CD4-positive, alpha-beta T cell (primary cell): ENCODE data around the gene INPP5A. TPM values are rescaled to one million over a fixed set of nuclear protein-coding genes. Genes with fewer than 3 reads are reported as not detected.

Source experiments
- ATAC-seq: fragments of 200-7000 bp; cut with Tn5 transposase; one replicate; pipeline ENCODE4 v1.10.0; 2022; ENCODE audit warnings: mild to moderate bottlenecking; ENCODE audit not compliant: poor library complexity
- CTCF ChIA-PET: fragments of 350-600 bp; sonication (Branson Sonifier 250); formaldehyde crosslinking; loops from one replicate; lab custom pipeline; 2021; ENCODE audit warnings: antibody characterized with exemption, inconsistent platforms; lab: Charles Lee
- POLR2A ChIA-PET: fragments of 350-600 bp; sonication (Branson Sonifier 250); formaldehyde crosslinking; loops from one replicate; lab custom pipeline; 2021; ENCODE audit warnings: antibody characterized with exemption, inconsistent platforms; lab: Charles Lee
- DNase-seq, 14 experiments: peaks; one replicate each; pipeline ENCODE4 v3.0.0-alpha.2; 2013 to 2020; ENCODE audit warnings: mixed read lengths in 2 of 14
- H3K27ac ChIP-seq, 2 donors: one replicate each; pipeline versions ENCODE4 v1.5.1 to v1.7.0; 2013; ENCODE audit warnings: low read length in 2 of 2, low read depth in 1 of 2, mild to moderate bottlenecking in 1 of 2
- H3K27me3 ChIP-seq, 2 experiments: 1 replicate in 1 of 2; 2 replicates in 1 of 2; pipeline versions ENCODE4 v1.6.1 to v1.7.0; 2013; ENCODE audit warnings: low read length in 2 of 2, control low read depth in 1 of 2, mild to moderate bottlenecking in 1 of 2, moderate library complexity in 1 of 2; ENCODE audit not compliant: insufficient read depth in 2 of 2, control insufficient read depth in 1 of 2
- H3K36me3 ChIP-seq: one replicate; pipeline ENCODE4 v1.6.1; 2013; ENCODE audit warnings: low read length, control low read depth; ENCODE audit not compliant: insufficient read depth
- H3K4me1 ChIP-seq: one replicate; pipeline ENCODE4 v1.6.1; 2013; ENCODE audit warnings: low read length, control low read depth; ENCODE audit not compliant: insufficient read depth
- H3K4me3 ChIP-seq: one replicate; pipeline ENCODE4 v1.5.1; 2013; ENCODE audit warnings: mild to moderate bottlenecking, low read length, moderate library complexity
- H3K9me3 ChIP-seq, 2 experiments: 1 replicate in 1 of 2; 2 replicates in 1 of 2; pipeline versions ENCODE4 v1.6.1 to v1.7.0; 2013; ENCODE audit warnings: low read length in 2 of 2, mild to moderate bottlenecking in 2 of 2, control low read depth in 1 of 2, moderate library complexity in 1 of 2; ENCODE audit not compliant: control insufficient read depth in 1 of 2, insufficient read depth in 1 of 2
- H3K27ac Mint-ChIP-seq: one replicate; pipeline ENCODE4 v1.8.0; 2020; ENCODE audit warnings: mixed read lengths
- H3K27me3 Mint-ChIP-seq: one replicate; pipeline ENCODE4 v1.8.0; 2021; ENCODE audit warnings: mixed read lengths
- H3K36me3 Mint-ChIP-seq: one replicate; pipeline ENCODE4 v1.8.0; 2021; ENCODE audit warnings: low read depth, mixed read lengths
- H3K4me1 Mint-ChIP-seq: one replicate; pipeline ENCODE4 v1.8.0; 2021; ENCODE audit warnings: low read depth, mixed read lengths
- H3K4me3 Mint-ChIP-seq: one replicate; pipeline ENCODE4 v1.8.0; 2020; ENCODE audit warnings: mild to moderate bottlenecking, mixed read lengths
- H3K9me3 Mint-ChIP-seq: one replicate; pipeline ENCODE4 v1.8.0; 2020; ENCODE audit warnings: mixed read lengths
- intact Hi-C, 2 experiments: fragments of 100-400 bp; cut with DNase I in 1 of 2; cut with micrococcal nuclease in 1 of 2; formaldehyde crosslinking; loops; one replicate each; pipeline versions ENCODE4 v1.15.1 to v1.9.0; 2023 to 2025; cut with DNase I, micrococcal nuclease
- total RNA-seq, 174 experiments: library from RNA in 2 of 174; stranded (reverse) in 2 of 174; gene quantifications; one replicate each; pipeline ENCODE4 v1.2.3 and lab custom pipeline; 2021 to 2026
- TF ChIP-seq, protein P1 (sequence below): fragments of 200-600 bp; IDR thresholded peaks from one replicate; pipeline ENCODE4 v1.8.0; 2022; ENCODE audit warnings: antibody characterized with exemption, mild to moderate bottlenecking

The INPP5A gene
- total RNA-seq, 2 experiments from 2014 or later, result 22.0 to 24.8 TPM

- H3K4me1 ChIP-seq, result no peaks in the 10 kb centered on the region
- H3K4me1 Mint-ChIP-seq, result no peaks in the 10 kb centered on the region
- ATAC-seq (no peak), DNase-seq (peak in 1 of 14 experiments; percentile 2)
- H3K9me3 ChIP-seq, result peaks cover 5 to 30% of the 10 kb centered on the region in 2 experiments
- intact Hi-C loops, result no loop called here
- H3K27ac ChIP-seq, result no peak overlapping the region
- no peaks in the 10 kb centered on the region for H3K27me3 ChIP-seq
- no peak overlapping the region for H3K4me3 ChIP-seq
- POLR2A ChIA-PET, result interaction anchor here (0.6 kb wide), 1 partner anchor 15 kb away, joined by 3 read pairs; no protein-coding TSS in a partner anchor
- H3K27me3 Mint-ChIP-seq, result no peaks in the 10 kb centered on the region
- peaks cover 3% of the 10 kb centered on the region for H3K9me3 Mint-ChIP-seq
- H3K36me3 Mint-ChIP-seq, result peaks cover 66% of the 10 kb centered on the region
- TF ChIP-seq, protein P1, sequence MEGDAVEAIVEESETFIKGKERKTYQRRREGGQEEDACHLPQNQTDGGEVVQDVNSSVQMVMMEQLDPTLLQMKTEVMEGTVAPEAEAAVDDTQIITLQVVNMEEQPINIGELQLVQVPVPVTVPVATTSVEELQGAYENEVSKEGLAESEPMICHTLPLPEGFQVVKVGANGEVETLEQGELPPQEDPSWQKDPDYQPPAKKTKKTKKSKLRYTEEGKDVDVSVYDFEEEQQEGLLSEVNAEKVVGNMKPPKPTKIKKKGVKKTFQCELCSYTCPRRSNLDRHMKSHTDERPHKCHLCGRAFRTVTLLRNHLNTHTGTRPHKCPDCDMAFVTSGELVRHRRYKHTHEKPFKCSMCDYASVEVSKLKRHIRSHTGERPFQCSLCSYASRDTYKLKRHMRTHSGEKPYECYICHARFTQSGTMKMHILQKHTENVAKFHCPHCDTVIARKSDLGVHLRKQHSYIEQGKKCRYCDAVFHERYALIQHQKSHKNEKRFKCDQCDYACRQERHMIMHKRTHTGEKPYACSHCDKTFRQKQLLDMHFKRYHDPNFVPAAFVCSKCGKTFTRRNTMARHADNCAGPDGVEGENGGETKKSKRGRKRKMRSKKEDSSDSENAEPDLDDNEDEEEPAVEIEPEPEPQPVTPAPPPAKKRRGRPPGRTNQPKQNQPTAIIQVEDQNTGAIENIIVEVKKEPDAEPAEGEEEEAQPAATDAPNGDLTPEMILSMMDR, result no peak
- no peak overlapping the region for H3K27ac Mint-ChIP-seq
- peaks cover 24% of the 10 kb centered on the region for H3K36me3 ChIP-seq
- CTCF ChIA-PET, result no interaction called here
- H3K4me3 Mint-ChIP-seq, result no peak overlapping the region
These were observed 173.4 kb downstream of the INPP5A start for GRCh38 chr10:132710746-132711612.

DNA sequence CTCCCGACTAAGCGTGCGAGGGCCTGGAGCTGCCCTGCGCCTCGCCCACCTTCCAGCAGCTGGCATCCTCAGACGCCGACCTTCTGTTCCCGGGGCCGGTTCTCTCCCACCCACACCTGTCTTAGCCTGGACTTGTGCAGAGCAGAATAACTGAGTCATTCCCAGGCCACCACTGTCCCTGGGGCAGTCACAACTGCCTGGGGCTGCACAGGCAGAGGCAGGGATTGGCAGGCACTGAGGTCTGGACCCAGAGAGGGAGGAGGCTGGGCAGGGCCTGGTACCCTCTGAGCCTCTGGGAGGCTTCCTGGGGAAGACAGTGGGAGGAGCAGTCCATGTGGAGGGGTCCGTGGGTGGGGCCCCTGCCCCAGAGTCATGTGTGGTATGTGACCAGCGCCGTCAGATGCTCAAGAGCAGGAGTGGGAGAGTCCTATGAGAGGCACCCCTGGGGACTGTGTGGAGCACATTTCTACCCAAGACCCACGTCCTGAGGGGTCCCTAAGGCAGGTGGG, 174.1 kb downstream of the INPP5A start:
- ATAC-seq (no peak), DNase-seq (no peak)
- TF ChIP-seq, protein P1, result no peak
- no peak overlapping the region for H3K4me3 ChIP-seq
- H3K27ac Mint-ChIP-seq, result no peak overlapping the region
- intact Hi-C loops, result no loop called here
- peaks cover 66% of the 10 kb centered on the region for H3K36me3 Mint-ChIP-seq
- H3K27me3 Mint-ChIP-seq, result no peaks in the 10 kb centered on the region
- peaks cover 0 to 33% of the 10 kb centered on the region in 2 experiments for H3K9me3 ChIP-seq
- POLR2A ChIA-PET, result interaction anchor here (0.6 kb wide), 1 partner anchor 16 kb away, joined by 3 read pairs; no protein-coding TSS in a partner anchor
- H3K4me1 ChIP-seq, result no peaks in the 10 kb centered on the region
- H3K4me1 Mint-ChIP-seq, result no peaks in the 10 kb centered on the region
- H3K27me3 ChIP-seq, result no peaks in the 10 kb centered on the region
- no peak overlapping the region for H3K27ac ChIP-seq
- CTCF ChIA-PET, result no interaction called here
- peaks cover 24% of the 10 kb centered on the region for H3K36me3 ChIP-seq
- H3K9me3 Mint-ChIP-seq, result no peaks in the 10 kb centered on the region
- no peak overlapping the region for H3K4me3 Mint-ChIP-seq

DNA sequence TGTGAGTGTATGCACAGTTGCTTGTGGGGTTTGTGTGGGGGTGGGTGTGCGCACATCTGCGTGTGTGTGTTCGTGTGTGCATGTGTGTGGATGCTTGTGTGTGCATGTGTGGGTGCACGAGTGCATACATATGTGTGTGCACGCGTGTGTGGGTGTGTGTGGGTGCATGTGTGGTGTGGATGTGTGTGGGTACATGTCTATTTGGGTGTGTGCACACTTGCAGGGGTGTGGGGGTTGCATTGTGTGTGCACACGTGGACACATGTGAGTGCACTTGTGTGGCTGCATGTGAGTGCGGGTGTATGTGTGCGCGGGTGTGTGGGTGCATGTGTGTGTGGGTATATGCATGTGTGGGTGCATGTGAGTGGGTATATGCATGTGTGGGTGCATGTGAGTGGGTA, 174.7 kb downstream of the INPP5A start:
- no peaks in the 10 kb centered on the region for H3K27me3 Mint-ChIP-seq
- Histone ChIP-seq H3K4me1 (no peaks in the 10 kb centered on the region), H3K4me3 (no peak overlapping the region), H3K27ac (no peak overlapping the region), H3K27me3 (no peaks in the 10 kb centered on the region), H3K9me3 (peaks cover 0 to 33% of the 10 kb centered on the region in 2 experiments), H3K36me3 (peaks cover 24% of the 10 kb centered on the region)
- TF ChIP-seq, protein P1, result no peak
- ATAC-seq (no peak), DNase-seq (no peak)
- CTCF ChIA-PET, result no interaction called here
- no peak overlapping the region for H3K4me3 Mint-ChIP-seq
- H3K36me3 Mint-ChIP-seq, result peaks cover 60% of the 10 kb centered on the region
- no peak overlapping the region for H3K27ac Mint-ChIP-seq
- H3K4me1 Mint-ChIP-seq, result no peaks in the 10 kb centered on the region
- no peaks in the 10 kb centered on the region for H3K9me3 Mint-ChIP-seq
- POLR2A ChIA-PET, result no interaction called here
- intact Hi-C loops, result no loop called here
